Stimulated activated CD4-positive, alpha-beta T cell treated with anti-CD3 and anti-CD28 coated beads, Interleukin-2, amount 100 ng/mL, for 24 hours (primary cell): ENCODE results near the gene STX8.
"Not testable (repeated sequence)": the region's sequence is repeated elsewhere in the genome, so short reads cannot be mapped to it uniquely, and the experiment has no call there.

ENCODE experiments used
- DNase-seq, 2 donors: peaks; one replicate each; pipeline ENCODE4 v3.0.0-alpha.2; 2020

Gene STX8

DNA sequence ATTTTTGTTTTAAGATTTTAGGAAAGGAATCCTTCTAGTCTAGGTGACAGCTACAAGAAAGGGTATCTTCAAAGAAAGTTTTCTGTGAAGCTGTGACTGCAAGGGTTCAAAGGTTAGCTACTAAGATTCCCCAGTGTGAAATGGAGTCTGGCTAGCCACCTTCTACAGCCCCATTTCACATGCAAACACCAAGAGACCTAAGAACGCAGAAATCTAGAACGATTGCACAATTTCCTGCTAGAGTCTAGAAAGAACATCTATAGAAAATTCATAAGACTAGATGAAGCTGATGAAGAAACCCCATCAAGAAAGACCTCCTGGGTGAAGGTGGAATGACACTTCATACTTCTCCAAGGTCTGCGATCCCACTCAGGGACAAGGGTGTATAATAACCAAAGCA, 77.1 kb downstream of the STX8 start:
- no peak for DNase-seq

DNA sequence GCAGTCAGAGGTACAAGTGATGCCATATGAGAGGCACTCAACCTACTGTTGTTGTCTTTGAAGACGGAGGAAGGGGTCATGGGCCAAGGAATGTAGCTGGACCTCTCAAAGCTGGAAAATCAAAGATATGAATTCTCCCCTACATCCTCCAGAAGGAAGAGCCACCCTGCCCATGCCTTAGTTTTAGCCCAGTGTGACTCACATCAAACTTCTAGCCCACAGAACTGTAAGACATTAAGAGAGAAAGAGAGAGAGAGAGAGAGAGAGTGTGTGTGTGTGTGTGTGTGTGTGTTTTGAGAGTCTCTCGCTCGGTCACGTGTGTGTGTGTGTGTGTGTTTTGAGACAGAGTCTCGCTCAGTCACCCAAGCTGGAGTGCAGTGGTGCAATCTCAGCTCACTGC, 87.1 kb downstream of the STX8 start:
- DNase-seq = no peak

DNA sequence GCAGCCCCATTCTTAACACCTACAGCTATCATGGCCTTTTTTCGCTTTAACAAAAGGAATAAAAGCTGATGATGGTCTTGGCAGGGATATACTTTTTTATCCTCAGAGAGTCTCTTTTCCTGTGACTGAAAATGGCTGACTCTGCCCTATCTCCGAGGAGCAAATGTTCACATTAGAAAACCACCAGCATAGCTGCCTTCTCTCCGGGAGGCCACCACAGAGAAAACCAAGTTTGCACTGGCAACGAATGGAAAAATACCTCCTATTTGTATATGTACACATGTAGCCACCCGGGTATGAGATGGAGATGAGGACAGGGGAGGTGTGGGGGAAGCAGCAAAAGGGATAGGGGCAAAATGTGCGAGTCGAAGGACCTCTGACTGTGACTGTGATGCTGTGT, 88.2 kb downstream of the STX8 start:
- DNase-seq = no peak

DNA sequence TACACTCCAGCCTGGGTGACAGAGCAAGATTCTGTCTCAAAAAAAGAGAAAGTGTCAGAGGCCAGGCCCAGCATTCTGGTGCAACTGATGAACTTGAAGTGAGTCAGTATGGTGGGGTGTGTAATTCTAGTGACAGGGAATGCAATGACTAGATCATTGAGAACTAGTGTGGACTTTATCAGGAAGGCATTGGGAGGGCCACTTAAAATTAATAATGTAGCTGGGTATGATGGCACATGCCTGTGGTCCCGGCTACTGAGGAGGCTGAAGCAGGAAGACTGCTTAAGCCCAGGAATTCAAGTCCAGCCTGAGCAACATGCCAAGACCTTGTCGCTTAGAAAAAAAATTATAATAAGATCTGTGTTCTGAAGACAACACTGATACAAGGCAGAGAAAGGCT, 90.8 kb downstream of the STX8 start:
- no peak for DNase-seq

DNA sequence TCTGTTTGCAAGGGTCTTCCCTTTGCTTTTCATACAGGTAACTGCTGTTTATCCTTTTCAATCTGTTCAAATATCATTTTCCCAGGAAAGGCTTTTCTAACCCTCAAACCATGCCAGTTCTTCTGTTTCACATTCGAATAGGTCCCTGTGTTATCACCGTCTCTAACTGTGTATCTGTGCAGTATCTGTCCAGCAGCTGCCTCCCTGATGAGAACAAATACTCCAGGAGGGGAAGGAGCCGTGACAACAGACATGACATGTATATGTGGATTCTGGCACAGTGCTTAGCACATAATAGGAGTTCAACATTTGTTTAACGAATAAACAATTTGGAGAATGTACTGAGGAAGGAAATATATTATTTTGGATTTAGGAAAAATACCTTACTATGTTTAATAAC, 95.7 kb downstream of the STX8 start:
- DNase-seq = no peak

DNA sequence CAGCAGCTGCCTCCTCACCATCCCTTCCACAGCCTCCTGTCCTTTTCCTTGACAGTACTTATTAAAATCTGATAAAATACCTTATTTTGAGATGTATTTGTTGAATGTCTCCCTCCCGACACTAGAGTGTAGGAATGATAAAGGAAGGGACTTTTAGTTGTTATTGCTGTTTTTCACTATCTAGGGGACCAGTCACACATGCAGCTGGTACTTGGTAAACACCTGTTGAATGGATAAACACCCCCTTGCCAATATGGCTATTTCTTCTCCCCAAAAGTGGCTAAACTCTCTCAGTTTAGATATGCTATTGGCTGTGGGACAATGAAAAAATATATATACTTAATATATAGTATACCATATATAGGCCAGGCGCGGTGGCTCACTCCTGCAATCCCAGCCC, 96.7 kb downstream of the STX8 start:
- no peak for DNase-seq

DNA sequence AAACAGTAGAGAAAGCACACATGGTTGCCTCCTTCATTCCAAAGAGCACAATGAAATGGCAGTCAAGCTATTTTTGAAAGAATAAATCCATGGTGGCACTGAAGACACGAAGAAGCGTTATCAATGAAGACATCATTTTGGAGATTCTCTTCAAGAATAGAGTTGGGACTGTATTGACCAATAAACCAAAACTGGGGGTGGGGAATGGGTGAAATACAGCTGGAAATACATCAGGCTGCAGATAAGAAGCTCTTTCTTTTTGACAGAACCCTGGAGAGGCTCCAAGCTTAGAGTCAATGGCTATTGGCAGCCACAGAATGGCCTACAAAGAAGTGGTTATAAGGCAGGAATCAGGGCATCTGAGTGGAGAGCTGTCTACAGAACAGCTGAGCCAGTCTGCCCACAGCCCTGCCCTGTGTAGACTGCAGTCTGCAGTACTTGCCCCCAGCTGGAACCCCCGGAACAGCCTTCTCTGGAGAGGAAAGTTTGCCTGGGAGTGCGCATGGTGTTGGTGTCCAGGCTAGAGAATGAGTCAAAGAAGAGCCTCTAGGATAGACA, 100.4 kb downstream of the STX8 start:
- no peak for DNase-seq

DNA sequence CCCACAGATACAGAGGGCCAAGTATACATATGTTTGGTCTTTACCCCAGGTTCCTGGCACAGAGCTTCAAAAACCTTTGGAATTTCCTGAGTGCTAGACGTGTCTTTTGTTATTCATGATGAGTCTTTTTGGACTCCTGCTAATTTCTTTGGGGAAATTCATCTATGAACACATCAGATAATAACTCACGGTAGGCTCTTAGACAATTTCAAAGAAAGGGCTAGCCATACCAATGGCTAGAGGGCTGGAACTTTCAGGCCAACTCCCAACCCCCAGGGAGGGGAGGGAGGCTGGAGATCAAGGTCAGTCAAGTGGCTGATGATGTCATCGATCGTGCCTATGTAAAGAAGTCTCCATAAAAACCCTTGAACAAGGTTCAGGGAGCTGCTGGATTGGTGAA, 101.9 kb downstream of the STX8 start:
- DNase-seq = no peak

DNA sequence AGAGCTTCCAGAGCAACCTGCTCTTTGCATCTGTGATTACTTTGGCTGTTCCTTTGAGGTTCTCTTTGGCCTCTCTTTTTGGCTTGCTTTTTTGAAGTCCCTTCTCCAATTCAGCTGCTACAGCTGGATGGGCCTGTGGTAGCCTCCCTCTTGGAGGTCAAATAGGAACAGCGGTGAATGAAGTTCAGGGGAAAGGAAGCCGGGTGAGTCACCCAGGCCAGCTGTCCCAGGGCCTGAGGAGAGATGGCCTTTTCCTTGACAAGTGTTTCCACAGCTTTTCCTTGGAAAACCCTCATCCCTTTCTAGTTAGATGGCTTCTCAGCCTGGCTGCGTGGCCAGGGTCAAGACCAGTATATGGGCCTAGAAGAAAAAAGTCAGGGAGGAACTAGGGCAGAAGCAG, 103.1 kb downstream of the STX8 start:
- DNase-seq = no peak

DNA sequence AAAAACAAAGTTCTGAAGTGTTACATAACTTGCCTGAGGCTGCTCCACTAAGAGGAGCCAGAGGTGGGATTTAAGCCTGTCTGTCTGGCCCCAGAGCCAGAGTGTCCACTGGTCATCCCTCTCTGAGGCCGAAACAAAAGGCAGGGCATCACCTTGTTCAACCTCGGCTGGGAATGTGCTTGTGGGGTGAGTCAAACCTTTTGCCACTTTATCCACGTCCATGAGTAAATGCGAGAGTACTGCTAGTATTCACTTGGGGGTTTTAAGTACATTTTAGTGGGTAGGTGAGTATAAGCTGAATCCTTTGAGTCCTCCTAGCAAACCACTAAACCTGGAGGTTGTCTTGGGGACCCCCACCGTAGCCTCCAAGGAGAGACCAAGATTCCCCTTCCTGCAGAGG, 103.5 kb downstream of the STX8 start:
- no peak for DNase-seq

DNA sequence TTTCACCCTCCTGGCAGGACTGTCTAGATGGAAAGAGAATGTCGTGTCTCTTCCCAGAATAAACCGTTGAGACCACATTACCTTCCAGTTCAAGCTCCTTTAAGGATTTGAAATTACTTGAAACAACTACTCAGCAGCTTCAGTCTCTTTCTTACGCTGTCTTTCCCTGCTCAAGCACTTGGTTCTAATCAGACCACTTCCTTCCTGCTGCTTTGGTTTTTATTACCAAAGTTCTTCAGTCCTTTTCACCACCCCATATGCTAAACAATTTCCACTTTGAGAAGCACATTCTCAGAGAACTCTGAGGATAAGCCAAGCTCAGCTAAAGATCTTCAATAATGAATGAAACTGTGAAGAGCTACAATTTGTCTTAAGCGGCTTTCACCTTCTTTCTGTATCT, 105.4 kb downstream of the STX8 start:
- no peak for DNase-seq

DNA sequence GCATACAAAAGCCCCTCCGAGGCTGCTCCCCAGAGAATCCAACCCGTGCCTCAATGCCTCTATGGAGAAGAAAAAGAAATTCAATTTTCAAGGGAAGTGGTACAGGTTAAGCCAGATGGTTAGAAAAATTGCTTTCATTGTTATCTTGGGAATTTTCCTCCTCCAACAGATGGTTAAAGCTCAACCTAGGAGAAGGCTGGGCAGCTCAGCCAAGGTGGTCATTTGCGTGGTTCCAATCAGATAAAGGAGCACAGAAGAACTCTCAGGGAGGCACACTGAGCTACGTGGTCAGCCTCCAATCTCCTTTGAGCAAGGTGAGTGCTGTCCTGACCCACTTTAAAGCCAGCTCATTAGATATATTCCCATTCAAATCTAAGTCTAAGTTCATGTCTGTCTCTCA, 106.7 kb downstream of the STX8 start:
- DNase-seq = no peak

DNA sequence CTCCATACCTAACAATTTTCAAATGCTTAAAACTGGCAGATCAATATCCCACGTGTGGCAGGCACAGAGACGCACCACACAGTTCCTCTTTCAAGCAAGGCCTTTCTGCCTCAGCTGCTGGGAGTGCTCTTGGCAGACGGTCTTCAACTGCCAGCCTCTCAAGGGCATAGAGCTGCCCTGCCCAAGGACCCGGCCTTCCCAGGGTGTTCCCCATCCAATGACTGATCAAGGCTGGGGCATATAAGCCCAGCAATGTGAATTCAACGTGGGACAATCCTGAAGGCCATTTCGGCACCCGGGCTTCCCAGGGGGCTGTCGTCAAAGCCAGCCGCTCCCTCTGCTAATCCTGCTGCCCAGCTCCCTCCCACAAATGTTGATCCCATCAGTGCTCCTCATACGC, 107.1 kb downstream of the STX8 start:
- DNase-seq = no peak

DNA sequence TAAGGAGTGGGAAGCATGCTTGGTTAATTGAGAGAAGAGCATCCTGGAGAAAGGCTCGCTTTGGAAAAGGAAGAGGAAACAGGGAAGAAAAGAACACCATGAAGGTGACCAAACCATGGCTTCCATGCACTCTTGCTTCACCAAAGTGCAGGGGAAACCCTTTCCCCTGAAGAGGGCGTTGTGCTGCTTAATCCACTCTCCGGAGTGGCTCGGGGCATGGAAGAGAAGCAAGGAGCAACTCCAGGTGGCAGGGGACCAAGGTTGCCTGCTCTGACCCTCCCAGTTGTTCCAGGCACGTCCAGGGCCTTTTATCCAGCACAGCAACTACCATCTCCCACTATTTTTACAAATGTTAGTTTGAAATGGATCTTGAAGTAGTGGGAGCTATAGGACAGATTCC, 108.1 kb downstream of the STX8 start:
- DNase-seq = no peak

DNA sequence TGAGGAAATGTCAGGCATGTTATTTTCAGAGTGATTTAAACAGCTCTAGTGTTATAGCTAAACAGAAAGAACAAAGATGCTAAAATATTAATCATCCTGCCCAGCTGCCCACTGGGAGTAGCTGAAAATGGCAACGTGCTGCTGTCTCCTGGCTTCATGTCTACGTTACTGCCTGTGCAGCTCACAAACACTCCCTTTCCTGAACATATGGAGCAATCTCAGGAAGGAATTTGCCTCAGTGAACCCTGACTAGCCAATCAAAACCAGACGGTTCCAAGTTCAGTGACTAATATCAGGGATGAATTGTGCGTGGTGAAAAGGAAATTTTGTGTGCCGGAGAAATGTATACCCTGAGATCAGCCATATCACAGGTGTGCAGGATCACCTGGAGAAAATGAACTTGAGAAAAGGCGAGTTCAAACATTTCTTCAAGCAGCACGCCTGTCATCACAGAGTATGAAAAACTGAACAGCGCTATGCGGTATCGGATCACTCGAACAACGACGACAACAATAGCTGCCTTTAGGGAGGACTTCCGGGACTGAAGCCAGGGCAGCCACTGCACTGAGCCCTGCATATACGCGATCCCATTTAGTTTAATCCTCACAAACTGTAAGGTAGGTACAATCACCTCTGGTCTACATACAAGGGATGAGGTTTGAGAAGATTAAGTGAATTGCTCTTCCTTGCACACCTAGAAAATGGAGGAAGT, 110.3 kb downstream of the STX8 start:
- DNase-seq = no peak

DNA sequence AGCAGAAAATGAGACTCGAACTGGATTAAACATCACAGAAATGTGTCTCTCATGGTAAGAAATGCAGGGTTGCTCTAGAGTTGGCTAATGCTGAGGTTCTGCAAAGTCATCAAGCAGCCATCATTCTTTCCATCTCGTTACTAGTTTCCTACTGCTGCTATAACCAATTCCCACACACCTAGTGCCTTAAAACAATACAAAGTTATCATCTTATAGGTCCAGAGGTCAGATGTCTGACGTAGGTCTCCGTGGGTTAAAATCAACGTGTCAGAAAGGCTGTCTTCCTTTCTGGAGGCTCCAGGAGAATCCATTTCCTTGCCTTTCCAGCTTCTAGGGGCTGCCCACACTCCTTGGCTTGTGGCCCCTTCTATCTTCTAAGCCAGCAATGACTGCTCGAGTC, 118.6 kb downstream of the STX8 start:
- no peak for DNase-seq

DNA sequence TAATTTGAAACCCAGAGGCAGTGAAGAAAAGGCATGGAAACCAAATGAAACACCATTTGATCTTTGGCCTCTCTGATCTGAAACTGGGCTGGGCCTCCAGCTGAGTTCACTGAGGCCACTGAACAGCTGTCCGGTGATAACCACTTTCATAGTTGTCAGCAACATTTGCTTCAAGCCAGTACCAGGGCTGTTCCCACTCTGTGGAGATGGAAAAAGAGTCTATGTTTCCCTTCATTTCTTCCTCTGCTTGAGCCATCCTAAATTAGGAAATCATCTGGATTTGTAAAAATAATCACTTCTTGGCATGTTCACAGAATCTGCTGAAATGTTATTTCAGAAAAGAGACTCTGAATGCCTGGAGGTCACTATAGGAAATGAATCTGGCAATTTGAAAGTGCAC, 119.3 kb downstream of the STX8 start:
- DNase-seq = no peak

DNA sequence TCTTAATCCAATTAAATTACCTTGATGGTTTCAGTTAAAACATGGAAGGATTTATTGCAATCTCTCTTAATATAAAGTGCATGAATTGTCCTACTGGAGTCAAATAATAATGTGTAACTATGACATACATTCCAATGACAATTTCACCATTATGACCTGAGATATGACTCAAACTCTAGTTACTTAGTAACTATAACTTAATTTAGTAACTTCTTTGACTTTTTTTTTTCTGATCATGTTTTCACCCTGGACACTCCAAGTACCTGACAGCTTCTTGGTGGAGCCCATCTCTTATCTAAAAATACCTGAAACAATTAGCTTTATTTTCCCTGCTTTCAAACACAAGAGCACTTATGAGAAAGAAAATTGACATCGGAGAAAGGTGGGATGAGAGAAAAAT, 123.7 kb downstream of the STX8 start:
- no peak for DNase-seq

DNA sequence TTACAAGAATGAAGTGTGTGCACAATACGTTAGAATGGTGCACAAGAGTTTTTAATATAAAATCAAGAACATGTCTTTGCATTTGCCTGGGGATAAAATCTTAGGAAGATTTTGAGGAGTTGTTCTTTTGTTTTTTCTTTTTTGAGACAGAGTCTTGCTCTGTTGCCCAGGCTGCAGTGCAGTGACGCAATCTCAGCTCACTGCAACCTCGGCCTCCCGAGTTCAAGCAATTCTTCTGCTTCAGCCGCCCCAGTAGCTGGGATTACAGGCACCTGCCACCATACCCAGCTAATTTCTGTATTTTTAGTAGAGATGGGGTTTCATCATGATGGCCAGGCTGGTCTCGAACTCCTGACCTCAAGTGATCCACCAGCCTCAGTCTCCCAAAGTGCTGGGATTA, 128.3 kb downstream of the STX8 start:
- not testable (repeated sequence) for DNase-seq

DNA sequence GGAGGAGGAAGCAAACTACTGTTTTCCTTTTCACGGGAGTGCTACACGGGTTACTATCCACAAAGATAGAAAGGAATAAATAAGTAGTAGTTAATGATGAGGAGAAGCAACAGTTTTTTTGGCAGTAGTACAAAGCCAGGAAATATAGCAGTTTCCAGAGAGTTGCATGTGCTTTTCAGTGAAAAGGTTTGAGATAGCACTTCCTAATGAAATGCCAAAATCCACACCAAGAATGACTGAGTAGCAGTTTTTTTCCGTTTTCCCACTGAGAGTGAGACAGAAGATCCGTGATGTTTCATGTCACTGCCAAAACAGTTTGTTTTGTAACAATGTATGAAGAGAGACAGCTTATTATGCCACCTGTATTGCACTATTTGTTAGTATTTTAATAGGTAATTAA, 129.1 kb downstream of the STX8 start:
- DNase-seq = no peak

DNA sequence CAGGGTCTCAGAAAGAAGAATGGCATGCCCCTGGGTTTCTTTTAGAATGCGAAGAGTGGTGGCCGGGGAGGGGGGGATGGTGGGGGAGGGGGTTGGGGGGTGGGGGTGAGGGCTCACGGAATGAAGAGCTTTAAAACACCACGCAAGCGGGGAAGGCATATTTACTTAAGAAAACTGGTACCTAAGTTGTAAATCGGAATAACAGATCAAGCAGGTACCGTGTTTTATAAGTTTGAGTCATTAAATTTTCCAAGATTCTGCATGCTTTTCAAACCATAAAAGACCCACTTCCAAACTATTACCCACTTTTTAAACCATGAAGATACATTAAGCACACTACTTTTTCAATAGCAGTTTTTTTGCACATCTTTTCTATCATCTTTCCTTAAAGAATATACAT, 130.2 kb downstream of the STX8 start:
- no peak for DNase-seq

DNA sequence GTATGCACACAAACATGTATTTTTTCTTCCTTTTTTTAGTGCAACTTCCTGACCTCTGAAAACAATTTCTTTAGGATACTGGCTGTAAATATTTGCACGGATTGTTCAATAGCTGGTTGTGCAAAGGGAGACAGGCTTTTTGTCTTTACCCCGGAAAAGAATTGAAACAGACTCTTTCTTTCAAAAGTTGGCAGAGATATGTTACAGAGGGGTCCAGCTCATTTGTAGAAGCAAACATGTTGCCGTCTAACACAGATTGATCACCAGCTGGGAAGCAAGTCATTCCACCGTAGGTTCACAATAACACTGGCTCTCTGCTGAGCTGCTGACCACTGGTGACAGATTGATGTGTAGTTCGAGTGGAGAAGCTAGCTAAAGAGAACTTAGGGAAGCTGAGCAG, 130.9 kb downstream of the STX8 start:
- DNase-seq = no peak

DNA sequence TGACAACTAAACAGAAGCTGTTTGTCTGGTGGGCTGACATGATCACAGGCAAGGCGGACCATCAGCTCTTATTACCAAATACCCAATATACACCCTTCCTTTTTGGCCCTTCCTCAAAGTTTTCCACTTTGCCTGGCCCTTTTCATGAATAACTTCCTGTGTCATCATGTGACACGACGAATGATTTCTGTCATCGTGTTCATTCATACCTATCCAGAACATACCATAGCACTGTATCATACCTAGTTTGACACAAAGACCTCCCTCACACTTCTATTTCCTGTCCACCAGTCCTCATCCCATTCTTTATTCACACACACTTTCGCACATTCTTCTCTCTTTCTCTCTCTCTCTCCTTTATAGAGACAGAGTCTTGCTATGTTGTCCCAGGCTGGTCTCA, 131.8 kb downstream of the STX8 start:
- DNase-seq = no peak

DNA sequence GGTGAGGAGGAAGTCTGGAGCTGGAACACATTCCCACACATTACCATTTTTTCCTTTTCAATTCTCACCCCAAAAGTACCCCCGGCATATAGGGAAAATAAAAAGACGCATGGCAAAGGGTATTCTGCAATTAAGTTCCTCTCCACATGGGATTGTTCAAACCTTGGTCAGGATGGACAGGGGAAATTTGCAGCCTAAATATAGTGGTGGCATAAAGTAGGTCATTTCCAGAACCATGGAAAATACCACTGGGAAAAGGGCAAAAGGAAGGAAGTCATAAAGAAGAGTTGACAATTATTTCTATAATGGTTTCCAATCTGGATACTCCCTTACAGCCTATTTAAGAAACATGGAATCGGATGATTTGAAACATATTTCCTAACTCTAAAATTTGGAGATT, 135.8 kb downstream of the STX8 start:
- no peak for DNase-seq

DNA sequence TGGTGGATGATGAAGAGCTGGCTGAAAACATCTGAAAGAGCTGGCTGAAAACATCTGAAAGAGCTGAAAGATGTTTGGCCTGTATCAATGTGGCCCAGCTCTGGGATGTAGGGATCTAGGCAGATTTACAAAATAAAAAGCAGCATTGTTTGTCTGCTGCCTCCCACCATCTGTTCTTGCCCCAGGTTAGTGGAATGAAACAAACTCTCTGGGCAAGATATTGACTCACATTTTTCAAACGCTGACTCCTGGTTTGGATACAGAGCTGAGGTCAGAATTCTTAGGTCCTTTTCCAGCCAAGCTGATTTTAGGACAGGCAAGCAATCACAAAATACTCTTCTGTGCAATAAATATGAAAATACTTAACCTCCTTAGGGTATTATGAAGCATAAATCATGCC, 139.0 kb downstream of the STX8 start:
- no peak for DNase-seq

DNA sequence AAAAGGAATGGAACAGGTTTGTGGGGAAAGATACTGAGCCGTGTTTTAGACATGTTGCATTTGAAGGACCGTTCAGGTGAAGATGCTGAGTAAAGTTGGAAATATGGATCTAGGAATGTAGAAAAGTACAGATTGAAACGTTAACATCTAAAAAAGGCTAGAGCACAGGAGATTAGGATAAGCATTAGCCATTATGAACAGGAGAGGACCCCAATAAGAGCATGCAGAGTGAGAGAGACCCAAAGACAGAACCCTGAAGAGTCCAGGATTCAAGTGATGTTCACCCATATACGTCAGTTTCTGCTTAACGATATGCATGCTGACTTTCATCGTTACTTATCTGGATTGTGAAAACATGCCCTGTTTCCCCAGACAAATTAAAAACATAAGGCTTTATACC, 140.5 kb downstream of the STX8 start:
- DNase-seq = no peak
